ENCODE data around the gene PSTPIP1. TPM values are rescaled to one million over a fixed set of nuclear protein-coding genes. Genes with fewer than 3 reads are reported as not detected.

Gene PSTPIP1
- total RNA-seq, 1 experiment from 2014 or later: not detected

GRCh38 chr15:77042955-77043920, 48.3 kb downstream of the PSTPIP1 start:
- in situ Hi-C loops (cut with HindIII; ENCODE audit: low pct_unique_long_range_greater_than_20kb, low sequenced_read_pairs): no loop called here
- DNase-seq (ENCODE audit: low read depth, low spot score): no peak

- no peak for DNase-seq (ENCODE audit: low read depth, low spot score)
- in situ Hi-C loops (cut with HindIII; ENCODE audit: low pct_unique_long_range_greater_than_20kb, low sequenced_read_pairs): no loop called here
Observed at GRCh38 chr15:77044228-77045042, 49.5 kb downstream of the PSTPIP1 start.

GRCh38 chr15:77045985-77046384, 51.1 kb downstream of the PSTPIP1 start:
- in situ Hi-C loops (cut with HindIII; ENCODE audit: low pct_unique_long_range_greater_than_20kb, low sequenced_read_pairs): no loop called here
- DNase-seq (ENCODE audit: low read depth, low spot score): peak; percentile 20

- no peak for DNase-seq (ENCODE audit: low read depth, low spot score)
- in situ Hi-C loops (cut with HindIII; ENCODE audit: low pct_unique_long_range_greater_than_20kb, low sequenced_read_pairs): no loop called here
Observed at GRCh38 chr15:77046704-77047412, 51.9 kb downstream of the PSTPIP1 start.

GRCh38 chr15:77048135-77048876, 53.4 kb downstream of the PSTPIP1 start:
- DNase-seq (ENCODE audit: low read depth, low spot score): no peak
- in situ Hi-C loops (cut with HindIII; ENCODE audit: low pct_unique_long_range_greater_than_20kb, low sequenced_read_pairs): no loop called here

- no peak for DNase-seq (ENCODE audit: low read depth, low spot score)
- in situ Hi-C loops (cut with HindIII; ENCODE audit: low pct_unique_long_range_greater_than_20kb, low sequenced_read_pairs): no loop called here
Observed at GRCh38 chr15:77052556-77052955, 57.6 kb downstream of the PSTPIP1 start.

GRCh38 chr15:77053709-77054108, 58.8 kb downstream of the PSTPIP1 start:
- no peak for DNase-seq (ENCODE audit: low read depth, low spot score)
- in situ Hi-C loops (cut with HindIII; ENCODE audit: low pct_unique_long_range_greater_than_20kb, low sequenced_read_pairs): no loop called here

- in situ Hi-C loops (cut with HindIII; ENCODE audit: low pct_unique_long_range_greater_than_20kb, low sequenced_read_pairs): no loop called here
- no peak for DNase-seq (ENCODE audit: low read depth, low spot score)
Observed at GRCh38 chr15:77057072-77057471, 62.1 kb downstream of the PSTPIP1 start.

- DNase-seq (ENCODE audit: low read depth, low spot score): no peak
- in situ Hi-C loops (cut with HindIII; ENCODE audit: low pct_unique_long_range_greater_than_20kb, low sequenced_read_pairs): no loop called here
Observed at GRCh38 chr15:77057685-77058084, 62.8 kb downstream of the PSTPIP1 start.

GRCh38 chr15:77058468-77058867, 63.5 kb downstream of the PSTPIP1 start:
- DNase-seq (ENCODE audit: low read depth, low spot score): no peak

GRCh38 chr15:77059786-77060361, 64.9 kb downstream of the PSTPIP1 start:
- in situ Hi-C loops (cut with HindIII; ENCODE audit: low pct_unique_long_range_greater_than_20kb, low sequenced_read_pairs): no loop called here
- no peak for DNase-seq (ENCODE audit: low read depth, low spot score)

More at GRCh38 chr15:77058468-77058867, 63.5 kb downstream of the PSTPIP1 start:
- in situ Hi-C loops (cut with HindIII; ENCODE audit: low pct_unique_long_range_greater_than_20kb, low sequenced_read_pairs): no loop called here

GRCh38 chr15:77060546-77060945, 65.6 kb downstream of the PSTPIP1 start:
- no peak for DNase-seq (ENCODE audit: low read depth, low spot score)
- in situ Hi-C loops (cut with HindIII; ENCODE audit: low pct_unique_long_range_greater_than_20kb, low sequenced_read_pairs): no loop called here

GRCh38 chr15:77063249-77063648, 68.3 kb downstream of the PSTPIP1 start:
- DNase-seq (ENCODE audit: low read depth, low spot score): no peak
- in situ Hi-C loops (cut with HindIII; ENCODE audit: low pct_unique_long_range_greater_than_20kb, low sequenced_read_pairs): no loop called here

- in situ Hi-C loops (cut with HindIII; ENCODE audit: low pct_unique_long_range_greater_than_20kb, low sequenced_read_pairs): no loop called here
- no peak for DNase-seq (ENCODE audit: low read depth, low spot score)
Observed at GRCh38 chr15:77064063-77064462, 69.1 kb downstream of the PSTPIP1 start.

GRCh38 chr15:77064539-77065308, 69.8 kb downstream of the PSTPIP1 start:
- DNase-seq (ENCODE audit: low read depth, low spot score): peak; percentile 72
- in situ Hi-C loops (cut with HindIII; ENCODE audit: low pct_unique_long_range_greater_than_20kb, low sequenced_read_pairs): no loop called here

GRCh38 chr15:77066971-77067690, 72.2 kb downstream of the PSTPIP1 start:
- in situ Hi-C loops (cut with HindIII; ENCODE audit: low pct_unique_long_range_greater_than_20kb, low sequenced_read_pairs): no loop called here
- no peak for DNase-seq (ENCODE audit: low read depth, low spot score)

All from SK-MEL-5 (cell line).